Measurements from ENCODE around the gene TNKS1BP1.

Gene TNKS1BP1

DNA sequence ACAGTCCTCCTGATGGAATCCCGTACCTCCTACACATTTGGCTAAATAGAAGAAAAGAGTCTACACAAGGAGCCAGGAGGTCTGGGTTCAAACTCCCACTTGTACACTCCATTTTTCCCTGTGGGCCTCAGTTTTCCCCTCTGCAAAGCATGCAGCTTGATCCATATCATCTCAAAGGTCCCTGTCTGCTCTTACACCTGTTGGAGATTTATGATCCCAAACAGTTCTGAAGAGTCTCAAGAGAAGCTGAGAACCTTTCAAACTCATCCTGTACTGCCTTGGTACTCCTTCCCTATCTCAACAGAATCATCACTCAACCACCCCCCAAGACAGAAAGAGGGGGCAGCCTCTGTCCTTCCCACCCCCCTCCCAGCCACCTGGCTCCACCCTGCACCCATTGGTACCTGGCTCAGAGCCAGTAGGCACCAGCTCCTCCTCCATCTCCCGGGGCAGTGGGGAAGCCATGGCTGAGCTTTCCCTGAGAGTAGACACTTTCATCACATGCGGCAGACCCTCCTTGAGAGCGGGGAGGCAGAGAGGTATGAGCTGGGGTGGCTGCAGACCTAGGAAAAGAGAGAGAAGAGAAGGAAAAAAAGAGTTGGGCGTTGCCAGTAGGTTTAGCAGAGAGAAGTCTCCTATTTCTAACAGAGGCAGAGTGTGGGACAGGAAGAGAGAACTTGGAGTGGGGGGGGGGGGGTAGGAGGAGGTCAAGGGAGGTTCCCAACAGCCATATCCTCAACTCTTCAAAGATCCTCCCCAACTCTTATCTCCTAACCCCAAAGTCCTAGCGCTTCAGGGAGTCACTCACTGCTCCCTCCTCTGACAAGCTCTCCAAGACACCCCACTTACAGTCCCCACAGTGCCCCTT is 3.1 kb downstream of the TNKS1BP1 start:
- Histone ChIP-seq H3K9me3 (ENCODE audit: control insufficient read depth in 1 of 2, low read length in 2 of 2) (no peaks in the 10 kb centered on the region), H3K4me3 (ENCODE audit: low read depth in 1 of 2, low read length in 2 of 2) (peak overlapping the region; percentile 55 to 81), H3K27me3 (ENCODE audit: control insufficient read depth in 1 of 2, insufficient read depth in 2 of 2, low read length in 2 of 2) (no peaks in the 10 kb centered on the region), H3K27ac (ENCODE audit: low read depth, low read length) (peak overlapping the region; percentile 68), H3K4me1 (ENCODE audit: control insufficient read depth in 1 of 2, insufficient read depth in 2 of 2, low read length in 2 of 2) (peaks cover 48 to 68% of the 10 kb centered on the region in 2 donors), H3K36me3 (ENCODE audit: control insufficient read depth in 1 of 2, insufficient read depth in 2 of 2, low read length in 2 of 2) (peaks cover 12 to 33% of the 10 kb centered on the region in 2 donors), H3K9ac (ENCODE audit: low read depth in 1 of 2, low read length in 2 of 2) (peak overlapping the region; percentile 18 to 46)

DNA sequence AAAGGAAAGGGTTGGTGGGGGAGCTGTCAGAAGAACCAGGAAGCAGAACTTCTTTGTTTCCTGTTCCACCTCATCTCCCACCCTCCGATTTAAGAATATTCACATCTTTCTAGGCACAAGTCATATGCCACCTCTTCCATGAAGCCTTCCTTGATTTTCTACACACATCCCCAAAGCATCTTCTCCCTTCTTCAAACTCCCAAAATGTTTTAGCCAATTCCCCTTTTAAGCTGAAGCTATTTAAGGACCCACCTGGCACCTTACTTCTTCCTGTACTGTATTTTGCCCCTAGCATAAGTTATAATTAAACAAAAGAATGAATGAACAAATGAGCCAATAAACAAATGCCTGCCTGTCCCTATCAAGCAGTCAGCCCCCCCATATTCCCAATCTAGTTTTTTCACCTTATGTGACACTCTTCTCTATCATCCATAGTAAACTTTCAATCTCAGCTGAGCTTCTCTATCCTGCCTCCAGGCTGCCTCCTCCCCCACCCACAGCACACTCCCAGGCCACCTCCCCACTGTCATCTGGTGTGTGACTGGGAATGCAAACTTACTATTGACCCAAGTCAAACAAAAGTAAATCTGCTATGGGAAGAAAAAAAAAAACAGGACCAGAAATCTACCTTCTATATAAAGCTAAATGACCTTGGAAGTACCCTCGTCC is 3.9 kb downstream of the TNKS1BP1 start:
- Histone ChIP-seq H3K4me1 (ENCODE audit: control insufficient read depth in 1 of 2, insufficient read depth in 2 of 2, low read length in 2 of 2) (peaks cover 44 to 64% of the 10 kb centered on the region in 2 donors), H3K27me3 (ENCODE audit: control insufficient read depth in 1 of 2, insufficient read depth in 2 of 2, low read length in 2 of 2) (no peaks in the 10 kb centered on the region), H3K9me3 (ENCODE audit: control insufficient read depth in 1 of 2, low read length in 2 of 2) (no peaks in the 10 kb centered on the region), H3K36me3 (ENCODE audit: control insufficient read depth in 1 of 2, insufficient read depth in 2 of 2, low read length in 2 of 2) (peaks cover 14 to 33% of the 10 kb centered on the region in 2 donors), H3K9ac (ENCODE audit: low read depth in 1 of 2, low read length in 2 of 2) (no peak overlapping the region), H3K27ac (ENCODE audit: low read depth, low read length) (no peak overlapping the region), H3K4me3 (ENCODE audit: low read depth in 1 of 2, low read length in 2 of 2) (peak overlapping the region in 1 of 2 donors; percentile 55)

DNA sequence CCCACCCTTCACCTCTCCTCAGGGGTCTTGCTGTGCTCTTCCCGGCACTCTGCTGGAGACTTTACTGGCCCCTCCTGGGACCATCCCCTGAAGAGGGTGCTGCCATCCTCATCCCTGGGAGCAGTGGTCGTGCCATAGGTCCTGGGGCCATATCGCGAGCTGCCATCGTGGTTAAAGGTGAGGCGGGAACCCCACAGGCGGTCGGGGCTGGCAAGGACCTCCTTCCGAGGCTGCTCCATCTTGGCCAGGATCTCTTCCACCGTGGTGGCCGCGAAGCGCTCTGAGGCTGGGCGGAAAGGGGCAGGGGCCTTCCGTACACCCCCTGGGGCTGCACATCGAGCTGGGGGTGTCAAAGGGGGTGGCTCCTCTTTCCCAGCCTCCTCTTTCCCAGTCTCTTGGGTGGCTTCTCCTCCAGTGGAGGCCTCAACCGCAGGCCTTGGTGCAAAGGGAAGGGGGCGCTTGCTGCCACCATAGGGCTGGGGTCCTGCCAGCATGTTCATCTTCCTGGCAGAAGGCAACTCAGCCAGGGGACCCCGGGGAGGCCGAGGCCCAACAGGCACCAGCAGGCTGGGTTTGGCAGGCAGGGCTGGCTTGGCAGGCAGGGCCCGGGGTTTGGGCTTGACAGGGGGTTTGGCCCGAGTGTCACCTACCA is 4.6 kb downstream of the TNKS1BP1 start:
- Histone ChIP-seq H3K27me3 (ENCODE audit: control insufficient read depth in 1 of 2, insufficient read depth in 2 of 2, low read length in 2 of 2) (no peaks in the 10 kb centered on the region), H3K9ac (ENCODE audit: low read depth in 1 of 2, low read length in 2 of 2) (no peak overlapping the region), H3K9me3 (ENCODE audit: control insufficient read depth in 1 of 2, low read length in 2 of 2) (no peaks in the 10 kb centered on the region), H3K36me3 (ENCODE audit: control insufficient read depth in 1 of 2, insufficient read depth in 2 of 2, low read length in 2 of 2) (peaks cover 14 to 32% of the 10 kb centered on the region in 2 donors), H3K27ac (ENCODE audit: low read depth, low read length) (no peak overlapping the region), H3K4me3 (ENCODE audit: low read depth in 1 of 2, low read length in 2 of 2) (no peak overlapping the region), H3K4me1 (ENCODE audit: control insufficient read depth in 1 of 2, insufficient read depth in 2 of 2, low read length in 2 of 2) (peaks cover 43 to 62% of the 10 kb centered on the region in 2 donors)

DNA sequence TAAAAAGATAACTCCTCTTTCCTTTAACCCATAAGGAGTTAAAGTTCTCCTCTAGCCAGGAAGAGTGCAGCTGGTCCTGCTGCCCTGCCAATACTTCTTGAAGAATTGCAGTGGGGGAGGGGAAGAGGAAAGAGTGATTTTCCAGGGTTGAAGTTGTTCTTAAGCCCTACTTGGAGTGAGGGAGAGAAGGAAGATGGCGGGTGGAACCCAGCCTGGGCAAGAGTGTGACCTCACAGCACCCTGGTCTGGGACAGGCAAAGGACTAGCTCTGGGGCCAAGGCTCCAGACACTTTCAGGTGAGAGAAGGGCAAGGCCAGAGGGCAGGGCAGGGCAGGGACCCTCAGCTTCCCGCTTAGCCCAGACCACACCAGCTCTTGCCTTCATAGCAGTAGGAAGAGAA is 6.6 kb downstream of the TNKS1BP1 start:
- H3K27ac ChIP-seq (ENCODE audit: low read depth, low read length), result no peak overlapping the region
- H3K9me3 ChIP-seq (ENCODE audit: control insufficient read depth in 1 of 2, low read length in 2 of 2), result no peaks in the 10 kb centered on the region
- peaks cover 49 to 61% of the 10 kb centered on the region in 2 donors for H3K4me1 ChIP-seq (ENCODE audit: control insufficient read depth in 1 of 2, insufficient read depth in 2 of 2, low read length in 2 of 2)
- H3K9ac ChIP-seq (ENCODE audit: low read depth in 1 of 2, low read length in 2 of 2), result no peak overlapping the region
- H3K27me3 ChIP-seq (ENCODE audit: control insufficient read depth in 1 of 2, insufficient read depth in 2 of 2, low read length in 2 of 2), result no peaks in the 10 kb centered on the region
- H3K4me3 ChIP-seq (ENCODE audit: low read depth in 1 of 2, low read length in 2 of 2), result no peak overlapping the region
- peaks cover 22 to 47% of the 10 kb centered on the region in 2 donors for H3K36me3 ChIP-seq (ENCODE audit: control insufficient read depth in 1 of 2, insufficient read depth in 2 of 2, low read length in 2 of 2)

DNA sequence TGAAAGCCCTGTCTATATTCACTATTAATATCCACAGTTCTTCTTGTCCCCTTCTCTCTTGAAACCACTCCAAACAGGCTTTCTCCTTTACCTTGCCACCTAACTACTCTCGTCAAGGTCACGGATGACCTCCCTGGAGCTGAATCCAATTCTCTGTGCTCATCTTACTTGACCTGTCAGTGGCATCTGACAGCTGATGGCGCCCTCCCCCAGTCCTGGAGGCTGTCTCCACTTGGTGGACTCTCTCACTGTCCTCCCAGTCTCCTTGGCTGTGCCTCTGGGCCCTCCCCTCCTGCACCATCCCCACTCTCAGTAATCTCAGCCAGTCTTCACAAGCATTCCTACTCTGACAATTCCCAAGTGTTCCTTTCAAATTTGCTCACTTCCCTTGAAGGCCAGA is 8.7 kb downstream of the TNKS1BP1 start:
- no peak overlapping the region for H3K27ac ChIP-seq (ENCODE audit: low read depth, low read length)
- H3K4me1 ChIP-seq (ENCODE audit: control insufficient read depth in 1 of 2, insufficient read depth in 2 of 2, low read length in 2 of 2), result peaks cover 54 to 57% of the 10 kb centered on the region in 2 donors
- H3K9ac ChIP-seq (ENCODE audit: low read depth in 1 of 2, low read length in 2 of 2), result no peak overlapping the region
- H3K9me3 ChIP-seq (ENCODE audit: control insufficient read depth in 1 of 2, low read length in 2 of 2), result no peaks in the 10 kb centered on the region
- no peaks in the 10 kb centered on the region for H3K27me3 ChIP-seq (ENCODE audit: control insufficient read depth in 1 of 2, insufficient read depth in 2 of 2, low read length in 2 of 2)
- H3K4me3 ChIP-seq (ENCODE audit: low read depth in 1 of 2, low read length in 2 of 2), result no peak overlapping the region
- peaks cover 22 to 52% of the 10 kb centered on the region in 2 donors for H3K36me3 ChIP-seq (ENCODE audit: control insufficient read depth in 1 of 2, insufficient read depth in 2 of 2, low read length in 2 of 2)

DNA sequence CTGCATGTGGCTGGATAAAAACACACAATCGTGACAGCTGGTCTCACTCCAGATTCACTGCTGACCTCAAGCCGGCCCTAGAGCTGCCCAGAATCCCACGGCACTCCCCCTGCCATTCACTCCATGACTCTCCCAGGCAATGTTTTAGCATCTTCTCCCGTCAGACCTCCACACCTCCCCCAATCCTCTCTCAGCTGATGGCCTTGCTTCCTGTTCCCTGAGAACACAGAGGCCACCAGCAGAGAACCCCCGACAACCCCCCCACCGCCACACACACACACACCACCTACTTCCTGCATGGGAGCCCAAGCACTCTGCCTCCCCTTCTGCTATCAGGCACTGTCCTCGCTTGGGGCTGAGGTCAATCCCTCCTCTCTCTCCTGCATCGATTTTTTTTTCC is 9.3 kb downstream of the TNKS1BP1 start:
- H3K9me3 ChIP-seq (ENCODE audit: control insufficient read depth in 1 of 2, low read length in 2 of 2), result no peaks in the 10 kb centered on the region
- no peaks in the 10 kb centered on the region for H3K27me3 ChIP-seq (ENCODE audit: control insufficient read depth in 1 of 2, insufficient read depth in 2 of 2, low read length in 2 of 2)
- H3K4me1 ChIP-seq (ENCODE audit: control insufficient read depth in 1 of 2, insufficient read depth in 2 of 2, low read length in 2 of 2), result peaks cover 59 to 60% of the 10 kb centered on the region in 2 donors
- no peak overlapping the region for H3K4me3 ChIP-seq (ENCODE audit: low read depth in 1 of 2, low read length in 2 of 2)
- no peak overlapping the region for H3K27ac ChIP-seq (ENCODE audit: low read depth, low read length)
- peaks cover 22 to 51% of the 10 kb centered on the region in 2 donors for H3K36me3 ChIP-seq (ENCODE audit: control insufficient read depth in 1 of 2, insufficient read depth in 2 of 2, low read length in 2 of 2)
- H3K9ac ChIP-seq (ENCODE audit: low read depth in 1 of 2, low read length in 2 of 2), result no peak overlapping the region

DNA sequence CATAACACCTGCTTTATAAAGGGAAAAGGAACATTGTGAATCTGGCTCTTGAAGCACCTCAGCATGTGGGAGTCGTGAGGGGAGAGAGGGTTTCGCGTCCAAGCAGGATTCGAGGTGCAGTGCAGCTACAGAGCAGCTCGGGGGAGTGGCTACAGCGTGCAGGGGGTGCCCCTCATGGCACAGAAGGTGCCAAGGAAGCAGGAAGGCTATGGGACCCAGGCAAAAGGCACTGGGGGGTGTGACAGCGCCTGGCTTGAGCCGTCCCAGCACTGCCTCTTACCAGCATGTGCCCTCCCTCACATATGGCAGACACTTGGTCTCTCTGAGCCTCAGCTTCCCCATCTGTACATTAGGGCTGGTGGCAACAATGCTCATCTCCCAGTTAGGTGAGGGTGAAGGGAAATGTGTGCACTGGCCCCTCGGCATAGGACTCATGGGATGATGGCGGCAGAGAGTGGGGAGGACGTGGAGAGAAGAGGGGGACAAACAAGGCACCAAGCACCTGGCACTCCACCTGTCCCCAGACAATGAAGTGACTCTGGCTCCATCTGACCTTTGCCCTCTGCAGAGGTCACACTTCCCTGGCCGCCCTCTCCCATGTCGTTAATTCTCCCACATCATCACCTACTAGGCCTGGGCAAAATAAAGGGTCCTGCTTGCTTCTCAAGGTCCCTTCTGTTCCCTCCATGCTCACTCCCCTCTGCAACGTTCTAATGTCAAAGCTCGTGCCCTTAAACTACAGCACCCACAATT is 10.4 kb downstream of the TNKS1BP1 start:
- no peak overlapping the region for H3K4me3 ChIP-seq (ENCODE audit: low read depth in 1 of 2, low read length in 2 of 2)
- peaks cover 22 to 54% of the 10 kb centered on the region in 2 donors for H3K36me3 ChIP-seq (ENCODE audit: control insufficient read depth in 1 of 2, insufficient read depth in 2 of 2, low read length in 2 of 2)
- peaks cover 68% of the 10 kb centered on the region in 2 donors for H3K4me1 ChIP-seq (ENCODE audit: control insufficient read depth in 1 of 2, insufficient read depth in 2 of 2, low read length in 2 of 2)
- no peaks in the 10 kb centered on the region for H3K27me3 ChIP-seq (ENCODE audit: control insufficient read depth in 1 of 2, insufficient read depth in 2 of 2, low read length in 2 of 2)
- no peak overlapping the region for H3K9ac ChIP-seq (ENCODE audit: low read depth in 1 of 2, low read length in 2 of 2)
- H3K9me3 ChIP-seq (ENCODE audit: control insufficient read depth in 1 of 2, low read length in 2 of 2), result no peaks in the 10 kb centered on the region
- H3K27ac ChIP-seq (ENCODE audit: low read depth, low read length), result no peak overlapping the region

DNA sequence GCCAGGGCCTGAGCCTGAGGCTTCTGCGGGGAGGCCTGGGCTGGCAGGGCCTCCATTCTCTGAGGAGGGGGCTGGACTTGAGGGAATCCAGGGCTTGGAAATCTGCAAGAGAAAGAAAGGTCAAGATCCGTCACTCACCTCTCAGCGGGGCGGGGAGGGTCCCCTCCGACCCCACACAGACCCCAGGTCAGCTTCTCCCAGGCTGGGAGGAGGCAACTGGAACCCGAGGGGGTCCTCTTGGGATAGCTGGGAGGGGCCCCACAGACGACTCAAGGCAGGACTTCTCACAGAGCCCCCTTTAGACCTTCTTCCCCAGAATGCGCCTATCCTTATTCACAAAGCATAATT is 11.0 kb downstream of the TNKS1BP1 start:
- Histone ChIP-seq H3K27me3 (ENCODE audit: control insufficient read depth in 1 of 2, insufficient read depth in 2 of 2, low read length in 2 of 2) (no peaks in the 10 kb centered on the region), H3K27ac (ENCODE audit: low read depth, low read length) (no peak overlapping the region), H3K9ac (ENCODE audit: low read depth in 1 of 2, low read length in 2 of 2) (no peak overlapping the region), H3K4me1 (ENCODE audit: control insufficient read depth in 1 of 2, insufficient read depth in 2 of 2, low read length in 2 of 2) (peaks cover 68 to 75% of the 10 kb centered on the region in 2 donors), H3K36me3 (ENCODE audit: control insufficient read depth in 1 of 2, insufficient read depth in 2 of 2, low read length in 2 of 2) (peaks cover 22 to 55% of the 10 kb centered on the region in 2 donors), H3K4me3 (ENCODE audit: low read depth in 1 of 2, low read length in 2 of 2) (no peak overlapping the region), H3K9me3 (ENCODE audit: control insufficient read depth in 1 of 2, low read length in 2 of 2) (no peaks in the 10 kb centered on the region)

DNA sequence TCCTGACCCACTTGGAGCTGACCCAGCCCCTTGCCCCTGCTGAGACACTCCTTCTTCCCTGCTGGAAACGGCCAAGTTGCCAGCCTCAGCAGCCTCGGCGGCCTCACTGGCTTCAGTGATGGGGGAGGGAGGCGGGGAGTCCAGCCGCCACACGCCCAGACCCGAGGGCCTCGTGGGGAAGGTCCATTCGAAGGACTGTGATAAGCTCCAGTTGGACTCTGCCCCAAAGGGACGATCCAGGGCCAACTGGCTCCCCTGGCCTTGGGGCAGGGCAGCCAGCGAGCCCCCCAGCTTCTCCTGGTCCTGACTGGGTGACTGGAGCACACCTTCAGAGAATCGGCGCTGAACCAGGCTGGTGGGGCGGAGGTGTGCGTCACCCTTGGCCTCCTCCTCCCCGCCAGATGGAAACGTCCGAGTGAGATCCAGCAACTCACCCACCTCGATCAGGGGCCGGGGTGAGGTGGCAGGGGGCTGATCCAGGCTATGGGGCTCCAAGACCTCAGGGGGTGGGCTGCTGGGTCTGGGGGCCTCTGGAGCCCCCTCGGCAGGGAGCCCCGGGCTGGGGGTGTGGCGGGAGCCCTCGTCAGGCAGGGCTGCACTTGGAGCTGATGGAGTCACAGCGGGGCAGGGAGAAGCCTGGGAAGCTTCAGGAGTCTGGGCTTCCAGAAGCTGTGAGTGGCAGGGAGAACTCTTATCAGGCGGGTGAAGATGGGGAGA is 11.5 kb downstream of the TNKS1BP1 start:
- H3K9ac ChIP-seq (ENCODE audit: low read depth in 1 of 2, low read length in 2 of 2), result no peak overlapping the region
- no peak overlapping the region for H3K27ac ChIP-seq (ENCODE audit: low read depth, low read length)
- peaks cover 22 to 51% of the 10 kb centered on the region in 2 donors for H3K36me3 ChIP-seq (ENCODE audit: control insufficient read depth in 1 of 2, insufficient read depth in 2 of 2, low read length in 2 of 2)
- H3K4me1 ChIP-seq (ENCODE audit: control insufficient read depth in 1 of 2, insufficient read depth in 2 of 2, low read length in 2 of 2), result peaks cover 63 to 74% of the 10 kb centered on the region in 2 donors
- no peaks in the 10 kb centered on the region for H3K9me3 ChIP-seq (ENCODE audit: control insufficient read depth in 1 of 2, low read length in 2 of 2)
- H3K4me3 ChIP-seq (ENCODE audit: low read depth in 1 of 2, low read length in 2 of 2), result no peak overlapping the region
- H3K27me3 ChIP-seq (ENCODE audit: control insufficient read depth in 1 of 2, insufficient read depth in 2 of 2, low read length in 2 of 2), result no peaks in the 10 kb centered on the region

Measured in duodenal mucosa (tissue), 2 donors.